HG02571 (cell line): Measurements from ENCODE around the gene NAA20.

Experiments used
- ATAC-seq: cut with Tn5 transposase; IDR thresholded peaks from one replicate; pipeline ENCODE4 v1.9.1; 2021; ENCODE audit warnings: mild to moderate bottlenecking, moderate library complexity; ENCODE audit not compliant: unreplicated experiment

The NAA20 gene

DNA sequence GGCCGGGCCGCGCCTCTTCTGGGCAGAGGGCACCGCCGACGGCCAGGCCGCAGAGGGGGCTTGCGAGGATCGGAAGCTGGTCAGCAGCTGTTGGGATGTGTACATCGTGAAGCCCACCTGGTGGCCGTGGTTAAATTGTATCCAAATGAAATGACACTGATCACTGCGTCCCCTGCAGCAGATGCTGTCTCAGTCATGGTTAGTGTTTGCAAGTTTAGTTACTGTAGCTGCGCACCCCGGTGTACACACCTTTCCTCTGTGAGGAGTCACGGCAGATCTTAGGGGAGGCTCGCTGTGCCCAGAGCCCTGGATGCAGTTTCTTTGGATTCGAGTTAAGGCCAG, 653 bp downstream of the NAA20 start:
- ATAC-seq, result peak; percentile 22

- no peak for ATAC-seq
These were observed 1.2 kb downstream of the NAA20 start for GRCh38 chr20:20018366-20018765.

GRCh38 chr20:20019123-20019522, 2.0 kb downstream of the NAA20 start:
- ATAC-seq, result no peak

DNA sequence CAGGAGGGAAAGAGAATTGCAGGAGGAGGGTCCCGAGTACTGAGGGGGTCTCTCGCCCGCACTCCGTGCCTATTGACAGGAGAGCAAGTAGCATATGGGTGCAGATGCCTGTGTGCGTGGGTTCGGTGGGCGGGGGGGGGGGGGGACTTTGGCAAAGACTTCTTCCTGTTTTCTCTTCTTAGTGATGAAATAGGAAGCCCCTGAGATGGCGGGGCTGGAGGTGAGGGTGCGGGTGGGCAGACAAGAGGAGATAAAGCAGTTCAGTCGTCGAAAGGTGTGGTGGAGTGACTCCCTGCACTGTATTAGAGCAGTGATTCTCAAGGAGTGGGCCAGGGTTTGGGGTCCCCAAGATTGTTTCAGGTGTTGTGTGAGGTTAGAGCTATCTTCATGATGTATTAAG, 3.7 kb downstream of the NAA20 start:
- ATAC-seq, result no peak

GRCh38 chr20:20021835-20022234, 4.7 kb downstream of the NAA20 start:
- no peak for ATAC-seq

DNA sequence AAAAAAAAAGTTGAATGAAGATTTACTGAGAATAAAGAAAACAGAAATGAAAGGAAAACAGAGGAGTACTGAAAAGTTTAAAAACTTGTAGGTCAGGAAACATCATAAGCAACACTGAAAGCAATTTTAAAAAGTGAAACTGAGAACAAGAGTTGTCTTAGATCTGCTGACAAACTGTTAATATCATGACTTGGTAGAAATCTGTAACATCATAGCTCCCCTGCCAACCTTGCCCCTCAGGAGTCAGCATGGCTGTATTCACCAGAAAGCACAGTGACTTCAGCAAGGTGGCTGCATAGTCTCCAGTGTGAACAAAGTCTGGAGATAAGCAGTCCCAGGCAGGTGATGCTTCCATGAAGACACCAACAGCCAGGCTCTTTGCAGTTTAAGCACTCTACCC, 5.3 kb downstream of the NAA20 start:
- peak; percentile 67 for ATAC-seq

DNA sequence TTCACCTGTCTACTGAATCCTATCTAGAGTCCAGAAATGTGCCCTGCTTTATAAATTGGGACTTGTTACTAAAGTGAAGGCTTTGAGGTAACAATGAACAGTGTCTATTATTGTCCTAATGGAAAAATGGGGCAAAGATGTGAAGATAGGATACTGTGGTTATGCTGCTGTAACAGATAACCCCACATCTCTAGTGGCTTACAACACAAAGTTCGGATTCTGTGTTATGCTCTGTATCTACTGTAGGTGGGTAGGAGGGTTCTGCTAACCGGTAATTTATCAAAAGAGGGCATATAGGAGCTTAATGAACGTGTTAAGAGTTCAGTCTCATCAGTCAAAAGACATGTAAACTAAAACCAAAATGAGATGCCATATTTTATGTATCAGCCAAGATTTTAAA, 6.2 kb downstream of the NAA20 start:
- ATAC-seq, result no peak

- no peak for ATAC-seq
These were observed 7.8 kb downstream of the NAA20 start for GRCh38 chr20:20024942-20025341.

GRCh38 chr20:20027284-20027683, 10.1 kb downstream of the NAA20 start:
- ATAC-seq, result no peak

DNA sequence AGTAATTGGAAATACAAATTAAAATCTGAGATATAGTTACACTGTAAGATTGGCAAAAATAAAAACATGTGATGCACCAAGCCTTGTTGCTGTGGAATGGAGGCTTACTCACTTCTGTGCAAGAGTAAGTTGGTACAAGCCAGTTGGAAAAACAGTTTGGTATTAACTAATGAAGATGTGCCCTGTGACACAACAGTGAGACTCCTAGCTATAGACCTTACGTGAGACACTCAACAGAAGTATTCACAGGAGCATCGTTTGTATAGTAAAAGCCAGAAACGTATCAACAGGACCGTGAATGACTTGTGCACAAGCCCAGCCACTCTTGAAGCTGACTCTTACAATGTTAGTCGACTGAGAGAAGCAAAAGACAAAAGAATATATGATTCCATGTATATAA, 14.6 kb downstream of the NAA20 start:
- no peak for ATAC-seq

DNA sequence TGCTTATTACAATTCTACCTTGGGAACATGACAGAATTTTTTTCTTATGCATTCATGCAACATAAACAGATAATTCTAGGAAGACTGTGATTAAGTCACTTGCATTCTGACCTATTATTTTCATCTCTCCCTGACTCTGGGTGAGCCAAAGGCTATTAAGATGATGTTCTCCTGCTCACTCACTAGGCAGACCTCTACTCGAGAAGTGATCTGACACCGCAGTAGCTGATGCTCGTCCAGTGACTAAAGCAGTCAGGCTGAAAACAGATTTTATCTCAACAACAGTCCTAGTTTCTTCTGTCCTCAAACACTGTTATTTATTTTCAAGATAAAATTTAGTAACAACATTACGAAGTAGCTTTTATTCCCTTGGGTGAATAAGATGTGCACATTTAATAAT, 17.3 kb downstream of the NAA20 start:
- no peak for ATAC-seq

DNA sequence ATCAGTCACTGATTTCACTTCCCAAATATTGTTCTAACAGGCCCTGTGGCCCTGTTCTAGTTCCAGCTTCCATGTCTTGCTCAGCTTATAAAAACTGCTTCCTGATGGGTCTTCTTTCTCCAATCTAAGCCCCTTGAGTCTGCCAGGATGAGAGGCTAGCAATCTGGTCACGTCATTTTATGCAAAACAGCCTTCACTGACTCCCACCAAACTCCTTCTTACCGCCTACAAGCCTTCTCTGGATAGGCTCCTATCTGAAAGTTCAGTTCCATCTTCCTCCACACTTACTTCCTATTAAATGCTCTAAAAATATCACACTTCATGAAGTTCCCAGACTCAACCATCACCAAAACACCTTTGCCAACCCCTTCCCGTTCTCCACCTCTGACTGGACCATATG, 19.6 kb downstream of the NAA20 start:
- no peak for ATAC-seq

- ATAC-seq, result no peak
These were observed 20.8 kb downstream of the NAA20 start for GRCh38 chr20:20037960-20038359.

GRCh38 chr20:20038586-20038985, 21.4 kb downstream of the NAA20 start:
- ATAC-seq, result no peak

GRCh38 chr20:20039752-20040387, 22.7 kb downstream of the NAA20 start:
- ATAC-seq, result no peak

- ATAC-seq, result no peak
These were observed 34.6 kb downstream of the NAA20 start for GRCh38 chr20:20051767-20052073.

DNA sequence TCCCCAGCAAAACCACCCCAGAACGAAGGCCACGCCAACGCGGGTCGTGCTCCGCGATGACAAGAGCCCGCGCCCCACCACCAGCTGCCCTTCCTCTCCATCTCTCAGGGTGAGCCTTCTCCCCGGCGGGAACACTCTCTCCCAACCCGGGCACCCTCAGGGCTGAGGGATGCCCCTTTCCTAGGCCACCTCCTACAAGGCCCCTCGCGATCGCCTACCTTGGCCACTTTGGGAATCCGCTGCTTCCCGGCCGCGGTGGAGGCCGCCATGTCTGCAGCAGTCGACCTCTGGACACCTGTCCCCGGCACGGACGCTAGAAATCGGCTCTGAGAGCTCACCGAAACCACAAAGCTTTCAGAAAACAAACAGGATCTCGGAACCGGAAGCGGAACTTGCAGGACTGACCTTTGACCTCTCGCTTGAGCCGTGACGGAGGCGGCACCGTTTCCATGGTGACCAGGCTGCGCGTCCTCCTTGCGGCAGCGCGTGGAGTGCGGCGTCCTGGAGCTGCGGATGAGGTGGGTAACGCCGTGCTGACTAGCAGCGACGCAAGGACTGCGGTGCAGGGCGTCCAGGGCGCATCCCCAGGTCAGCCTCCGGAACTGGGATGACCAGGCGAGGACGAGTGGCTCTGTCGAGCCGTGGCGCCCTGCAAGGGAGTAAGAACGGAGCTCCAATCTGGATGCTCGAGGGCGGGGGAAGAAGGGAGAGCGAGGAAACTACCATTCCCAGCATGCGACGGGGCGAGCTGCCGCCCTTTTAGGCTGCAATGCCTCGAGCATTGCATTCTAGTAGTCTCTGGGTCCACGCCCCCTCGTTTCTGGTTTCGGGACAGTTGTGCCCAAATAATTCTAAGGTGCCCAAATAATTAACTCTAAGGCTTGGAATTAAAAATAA, 35.2 kb downstream of the NAA20 start, which contains the start of the genes CFAP61 and CRNKL1:
CFAP61 (plus strand) TSS at position 459 of the 897 bp plus-strand sequence. CDS start 4,122 bp downstream, outside the sequence.
CRNKL1 (minus strand) TSS at position 393 of the 897 bp plus-strand sequence; CDS start at position 269, 124 bp downstream.
- ATAC-seq, result peak; percentile 92

DNA sequence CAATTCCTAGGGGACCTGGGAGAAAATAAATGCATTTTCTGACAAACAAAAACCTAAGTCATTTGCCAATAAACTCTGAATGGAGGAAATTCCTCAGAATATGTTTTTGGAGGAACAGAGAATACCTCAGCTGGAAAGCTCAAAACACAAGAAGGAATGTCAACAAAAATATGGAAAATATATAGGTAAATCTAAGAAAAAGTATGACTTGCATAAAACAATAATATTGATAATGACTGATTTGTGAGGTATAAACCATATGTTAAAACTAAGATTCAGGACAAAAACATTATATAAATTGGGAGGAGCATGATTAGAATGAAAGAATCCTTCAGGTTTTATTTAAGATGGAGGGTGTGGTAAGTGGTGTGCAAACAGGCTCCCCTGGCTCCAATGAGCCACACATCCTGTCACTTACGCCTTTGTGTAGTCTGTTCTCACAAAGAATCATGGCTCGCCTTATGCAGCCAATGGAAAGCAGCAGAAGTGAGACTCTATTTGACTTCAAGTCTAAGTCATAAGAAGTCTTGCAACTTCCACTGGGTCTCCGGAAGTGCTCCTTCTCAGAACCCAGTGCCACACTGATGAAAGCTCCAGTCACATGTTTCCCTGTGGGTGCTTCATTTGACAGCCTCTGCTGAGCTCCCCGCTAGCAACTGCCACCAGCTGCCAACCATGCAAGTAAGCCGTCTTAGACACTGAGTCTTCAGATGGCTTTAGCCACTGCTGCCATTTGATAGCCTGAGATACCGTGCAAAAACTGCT, 43.3 kb downstream of the NAA20 start:
- ATAC-seq, result no peak

DNA sequence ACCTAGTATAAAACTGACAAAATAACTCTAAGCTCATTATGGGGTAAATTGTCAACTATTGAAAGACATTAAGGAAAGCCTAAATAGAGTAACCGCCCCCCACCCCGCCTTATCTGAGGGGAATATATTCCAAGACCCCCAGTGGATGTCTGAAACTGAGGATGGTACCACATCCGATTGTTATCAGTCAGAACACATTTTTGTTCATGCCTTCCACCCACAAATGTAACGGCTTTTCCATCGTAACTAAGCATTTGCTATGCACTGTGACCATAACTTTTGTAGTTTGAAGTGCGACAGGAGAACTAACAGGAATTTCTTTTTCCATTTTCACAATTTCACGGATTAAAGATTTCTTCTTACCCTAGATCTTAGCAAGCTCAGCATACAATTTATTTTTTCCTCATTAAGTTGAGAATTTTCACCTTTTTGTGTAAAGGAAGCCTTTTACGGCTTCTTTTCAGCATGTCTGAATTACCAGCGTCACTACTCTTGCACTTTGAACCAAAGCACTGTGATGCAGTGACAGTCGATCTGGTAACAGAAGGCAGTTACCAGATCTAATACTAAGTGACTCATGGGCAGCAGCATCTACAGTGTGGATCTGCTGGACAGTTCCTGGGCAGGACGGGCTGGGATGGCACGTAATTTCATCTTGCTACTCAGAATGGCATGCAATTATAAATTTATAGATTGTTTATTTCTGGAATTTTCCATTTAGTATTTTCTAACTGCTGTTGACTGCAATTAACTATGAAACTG, 47.0 kb downstream of the NAA20 start:
- ATAC-seq, result no peak

DNA sequence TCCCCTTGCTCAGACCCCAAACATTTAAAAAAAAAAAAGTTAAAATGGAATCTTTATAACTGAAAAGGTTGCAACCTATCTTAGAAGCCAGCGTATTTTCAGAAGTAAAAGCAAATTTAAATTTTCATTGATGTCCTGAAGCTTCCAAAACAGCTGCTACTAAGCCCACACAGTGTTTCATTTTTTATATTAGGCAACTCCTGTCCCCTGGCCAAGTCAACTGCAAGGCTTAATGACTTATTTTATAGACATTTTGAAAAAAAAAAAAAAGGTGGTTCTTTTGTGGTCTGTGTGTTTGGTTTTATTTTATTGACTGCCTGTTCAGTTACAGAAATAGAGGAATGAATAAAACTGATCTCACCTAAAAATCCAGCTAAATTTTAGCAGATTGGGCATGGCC, 48.2 kb downstream of the NAA20 start:
- no peak for ATAC-seq
